GM19099 (cell line): ENCODE data around the gene PCNX1.

Source experiments
- POLR2A ChIP-seq: IDR thresholded peaks from 3 replicates; pipeline ENCODE4 v1.6.1; 2011; ENCODE audit warnings: low read depth; ENCODE audit not compliant: insufficient read length; ENCODE audit errors: extremely low read depth

The PCNX1 gene

GRCh38 chr14:71163050-71163841 is 256.0 kb downstream of the PCNX1 start:
- peak; percentile 16 for TF ChIP-seq POLR2A

- TF ChIP-seq POLR2A, result no peak
These were observed 256.8 kb downstream of the PCNX1 start for GRCh38 chr14:71163842-71164629.
